IMR-90 (cell line): ENCODE measurements around the gene APOB. TPM values are rescaled to one million over a fixed set of nuclear protein-coding genes. Genes with fewer than 3 reads are reported as not detected.

ENCODE experiments used
- ATAC-seq: fragments of 200-7000 bp; cut with Tn5 transposase; 2 replicates; pipeline ENCODE4 v1.9.1; 2020; ENCODE audit warnings: low read depth, mild to moderate bottlenecking, moderate library complexity
- BruUV-seq: library from RNA; stranded (reverse); fragments of 400-500 nt; replicated peaks from 2 replicates; lab custom pipeline; 2021; lab: Mats Ljungman, UMichigan
- CTCF ChIA-PET: fragments of 300-600 bp; formaldehyde crosslinking; extraction: SDS; loops from one replicate; lab custom pipeline; 2021; ENCODE audit warnings: antibody characterized with exemption; lab: Yijun Ruan, JAX
- POLR2A ChIA-PET: fragments of 300-600 bp; sonication (Branson Sonifier 250); formaldehyde crosslinking; loops from one replicate; lab custom pipeline; 2022; ENCODE audit warnings: antibody characterized with exemption; ENCODE audit not compliant: unreplicated experiment; lab: Charles Lee
- DNase-seq: peaks from one replicate; pipeline ENCODE4 v3.0.0; 2013
- H2AFZ ChIP-seq: replicated peaks from 2 replicates; pipeline ENCODE3; 2013; ENCODE audit warnings: low read length, mild to moderate bottlenecking; ENCODE audit not compliant: poor library complexity
- H2AK5ac ChIP-seq: 2 replicates; pipeline ENCODE4 v1.6.1; 2013; ENCODE audit warnings: low read depth, low read length, inconsistent platforms
- H2AK9ac ChIP-seq: replicated peaks from 2 replicates; pipeline ENCODE3; 2013; ENCODE audit warnings: mild to moderate bottlenecking, low read depth, low read length, moderate library complexity; ENCODE audit not compliant: poor library complexity
- H2BK120ac ChIP-seq: 2 replicates; pipeline ENCODE4 v1.6.1; 2013; ENCODE audit warnings: low read depth, low read length, inconsistent platforms
- H2BK15ac ChIP-seq: 3 replicates; pipeline ENCODE4 v1.6.1; 2013; ENCODE audit warnings: low read depth, low read length, inconsistent platforms
- H2BK20ac ChIP-seq: 2 replicates; pipeline ENCODE4 v1.6.1; 2013; ENCODE audit warnings: low read depth, mild to moderate bottlenecking, inconsistent platforms, low read length, moderate library complexity
- H2BK5ac ChIP-seq: 2 replicates; pipeline ENCODE4 v1.6.1; 2013; ENCODE audit warnings: mild to moderate bottlenecking, low read depth, low read length, inconsistent platforms; ENCODE audit not compliant: poor library complexity, severe bottlenecking
- H3K14ac ChIP-seq: replicated peaks from 2 replicates; pipeline ENCODE4 v1.6.1; 2013; ENCODE audit warnings: low read depth, low read length, inconsistent platforms
- H3K18ac ChIP-seq: 2 replicates; pipeline ENCODE4 v1.6.1; 2013; ENCODE audit warnings: low read depth, low read length, control low read depth
- H3K23ac ChIP-seq: 2 replicates; pipeline ENCODE4 v1.6.1; 2013; ENCODE audit warnings: low read depth, low read length, inconsistent platforms
- H3K27ac ChIP-seq: 2 replicates; pipeline ENCODE4 v1.5.1; 2013; ENCODE audit warnings: mild to moderate bottlenecking, control low read depth, low read length; ENCODE audit not compliant: insufficient read depth
- H3K27me3 ChIP-seq: 2 replicates; pipeline ENCODE4 v1.6.1; 2013; ENCODE audit warnings: low read length; ENCODE audit not compliant: control insufficient read depth, insufficient read depth
- H3K36me3 ChIP-seq: 2 replicates; pipeline ENCODE4 v1.6.1; 2013; ENCODE audit warnings: low read length, mixed read lengths; ENCODE audit not compliant: control insufficient read depth, insufficient read depth
- H3K4ac ChIP-seq: 2 replicates; pipeline ENCODE4 v1.6.1; 2013; ENCODE audit warnings: low read depth, low read length, inconsistent platforms
- H3K4me1 ChIP-seq: 2 replicates; pipeline ENCODE4 v1.6.1; 2013; ENCODE audit warnings: low read length, mixed read lengths; ENCODE audit not compliant: control insufficient read depth, insufficient read depth
- H3K4me2 ChIP-seq: 2 replicates; pipeline ENCODE4 v1.6.1; 2013; ENCODE audit warnings: low read depth, mild to moderate bottlenecking, control low read depth, low read length, moderate library complexity
- H3K4me3 ChIP-seq: 2 replicates; pipeline ENCODE4 v1.5.1; 2013; ENCODE audit warnings: low read depth, mild to moderate bottlenecking, control low read depth, low read length, moderate library complexity; ENCODE audit not compliant: insufficient read depth
- H3K56ac ChIP-seq: 2 replicates; pipeline ENCODE4 v1.6.1; 2013; ENCODE audit warnings: low read length, inconsistent platforms; ENCODE audit not compliant: insufficient read depth; ENCODE audit errors: extremely low read depth
- H3K79me1 ChIP-seq, 2 experiments: 2 replicates each; pipeline ENCODE4 v1.6.1; 2013; ENCODE audit warnings: low read length in 2 of 2, inconsistent platforms in 1 of 2, low read depth in 1 of 2
- H3K9ac ChIP-seq: 2 replicates; pipeline ENCODE4 v1.6.1; 2013; ENCODE audit warnings: low read depth, low read length, control low read depth
- H3K9me1 ChIP-seq: 2 replicates; pipeline ENCODE4 v1.6.1; 2013; ENCODE audit warnings: low read length, inconsistent platforms; ENCODE audit not compliant: insufficient read depth
- H3K9me3 ChIP-seq: 2 replicates; pipeline ENCODE4 v1.6.1; 2013; ENCODE audit warnings: low read length; ENCODE audit not compliant: control insufficient read depth, insufficient read depth
- H4K20me1 ChIP-seq: 2 replicates; pipeline ENCODE4 v1.6.1; 2013; ENCODE audit warnings: low read length, inconsistent platforms; ENCODE audit not compliant: insufficient read depth
- H4K5ac ChIP-seq: 2 replicates; pipeline ENCODE4 v1.6.1; 2013; ENCODE audit warnings: mild to moderate bottlenecking, low read depth, low read length, control low read depth
- H4K8ac ChIP-seq, 2 experiments: 2 replicates each; pipeline ENCODE4 v1.6.1; 2013; ENCODE audit warnings: low read depth in 2 of 2, low read length in 2 of 2, control low read depth in 1 of 2, inconsistent platforms in 1 of 2
- H4K91ac ChIP-seq: 2 replicates; pipeline ENCODE4 v1.6.1; 2013; ENCODE audit warnings: low read depth, low read length, inconsistent platforms; ENCODE audit not compliant: insufficient read depth
- BHLHE40 ChIP-seq: fragments of 150-350 bp; IDR thresholded peaks from 2 replicates; pipeline ENCODE4 v1.6.1; 2016; ENCODE audit warnings: mild to moderate bottlenecking, low read depth, low read length
- CEBPB ChIP-seq: IDR thresholded peaks from 2 replicates; pipeline ENCODE4 v1.6.1; 2012; ENCODE audit warnings: low read depth, low read length, improper control_type of control experiment
- CHD1 ChIP-seq: IDR thresholded peaks from 2 replicates; pipeline ENCODE4 v1.6.1; 2012; ENCODE audit warnings: low read depth, low read length, improper control_type of control experiment
- CTCF ChIP-seq: conservative IDR thresholded peaks from 2 replicates; pipeline ENCODE4 v1.5.1; 2012; ENCODE audit warnings: mild to moderate bottlenecking, low read depth, low read length, improper control_type of control experiment
- FOS ChIP-seq: fragments of 150-350 bp; IDR thresholded peaks from 2 replicates; pipeline ENCODE4 v1.6.1; 2016; ENCODE audit warnings: low read depth, low read length
- MAZ ChIP-seq: IDR thresholded peaks from 2 replicates; pipeline ENCODE4 v1.6.1; 2012; ENCODE audit warnings: low read depth, mild to moderate bottlenecking, low read length, improper control_type of control experiment, moderate library complexity, borderline replicate concordance
- MXI1 ChIP-seq: IDR thresholded peaks from 2 replicates; pipeline ENCODE4 v1.6.1; 2012; ENCODE audit warnings: low read depth, mild to moderate bottlenecking, low read length, moderate library complexity, borderline replicate concordance
- NFE2L2 ChIP-seq: fragments of 150-350 bp; IDR thresholded peaks from 2 replicates; pipeline ENCODE4 v1.6.1; 2016; ENCODE audit warnings: low read depth, mild to moderate bottlenecking, low read length
- POLR2A ChIP-seq: IDR thresholded peaks from 2 replicates; pipeline ENCODE4 v1.6.1; 2012; ENCODE audit warnings: mild to moderate bottlenecking, low read depth, low read length
- RCOR1 ChIP-seq: IDR thresholded peaks from 2 replicates; pipeline ENCODE4 v1.6.1; 2012; ENCODE audit warnings: mild to moderate bottlenecking, low read length, improper control_type of control experiment; ENCODE audit not compliant: insufficient replicate concordance
- SMC3 ChIP-seq: fragments of 150-350 bp; IDR thresholded peaks from 2 replicates; pipeline ENCODE4 v1.6.1; 2016; ENCODE audit warnings: low read depth, mild to moderate bottlenecking, antibody characterized with exemption, low read length, moderate library complexity
- USF2 ChIP-seq: fragments of 150-350 bp; IDR thresholded peaks from 2 replicates; pipeline ENCODE4 v1.6.1; 2017; ENCODE audit warnings: mild to moderate bottlenecking, antibody characterized with exemption, low read length, low read depth
- WGBS, 2 experiments: methylation state at CpG; one replicate each; pipeline versions ENCODE4 v1.1.5 to v1.1.7; 2013; ENCODE audit warnings: missing lambda C conversion rate in 2 of 2; ENCODE audit not compliant: insufficient read length in 1 of 2; ENCODE audit errors: extremely low coverage in 2 of 2; 5-methylcytosine and 5-hydroxymethylcytosine counted together
- dilution Hi-C: fragments of 300-500 bp; cut with HindIII; formaldehyde crosslinking; loops from one replicate; pipeline ENCODE4 v1.14.3; 2018; ENCODE audit warnings: low sequenced_read_pairs; ENCODE audit not compliant: unreplicated experiment
- in situ Hi-C: fragments of 300-500 bp; cut with MboI; formaldehyde crosslinking; loops from 3 replicates; pipeline ENCODE4 v1.14.3; 2019; ENCODE audit warnings: low sequenced_read_pairs, inconsistent platforms, mixed read lengths
- intact Hi-C: fragments of 100-400 bp; cut with micrococcal nuclease; formaldehyde crosslinking; loops from 2 replicates; pipeline ENCODE4 v1.10.0; 2022
- polyA plus RNA-seq, 3 experiments: library from polyadenylated mRNA; depleted of rRNA; stranded (reverse); fragments of >200 nt; gene quantifications; 2 replicates each; pipeline ENCODE4 v1.2.3, GENCODE V29; 2012; ENCODE audit warnings: low replicate concordance in 1 of 3
- total RNA-seq: library from RNA; depleted of rRNA; stranded (reverse); fragments of >200 nt; gene quantifications from 2 replicates; pipeline ENCODE4 v1.2.3, GENCODE V29; 2012

Gene APOB
- total and polyA plus RNA-seq, 2 of the 4 experiments (the other 2 are of a cell fraction), result under 0.01 TPM; not detected in 1

- Histone ChIP-seq H2BK120ac (no peak overlapping the region), H3K4me3 (no peak overlapping the region), H3K9me3 (no peaks in the 10 kb centered on the region), H3K14ac (no peak overlapping the region), H3K9me1 (no peaks in the 10 kb centered on the region), H3K27me3 (no peaks in the 10 kb centered on the region), H4K8ac (no peak overlapping the region), H2BK20ac (no peak overlapping the region), H4K5ac (no peak overlapping the region), H3K4me2 (no peak overlapping the region), H2AK9ac (no peak overlapping the region), H3K18ac (no peak overlapping the region), H2BK5ac (no peak overlapping the region), H4K20me1 (no peaks in the 10 kb centered on the region), H3K23ac (no peak overlapping the region), H3K56ac (no peak overlapping the region), H2BK15ac (no peak overlapping the region), H2AK5ac (no peak overlapping the region), H3K4ac (no peak overlapping the region), H3K27ac (no peak overlapping the region), H3K36me3 (no peaks in the 10 kb centered on the region), H4K91ac (no peak overlapping the region), H3K79me1 (no peaks in the 10 kb centered on the region), H3K9ac (no peak overlapping the region), H3K4me1 (no peaks in the 10 kb centered on the region), H2AFZ (no peak overlapping the region)
- ATAC-seq (no peak), DNase-seq (no peak)
- TF ChIP-seq MAZ, result no peak
- TF ChIP-seq MXI1, result no peak
- TF ChIP-seq CEBPB, result no peak
- TF ChIP-seq BHLHE40, result no peak
- TF ChIP-seq NFE2L2, result no peak
- TF ChIP-seq RCOR1, result no peak
- TF ChIP-seq POLR2A, result no peak
- TF ChIP-seq FOS, result no peak
- no peak for TF ChIP-seq CTCF
- TF ChIP-seq SMC3, result no peak
- TF ChIP-seq USF2, result no peak
- TF ChIP-seq CHD1, result no peak
- no TSS peak for BruUV-seq
- ChIA-PET POLR2A (no interaction called here), CTCF (interaction anchor here (0.6 kb wide), 1 partner anchor 137 kb away, joined by 3 read pairs; no protein-coding TSS in a partner anchor)
- no CpG with 5 or more reads among the region's 8 CpGs for WGBS, 2 experiments
- intact Hi-C loops, result no loop called here
- in situ Hi-C loops, result no loop called here
- dilution Hi-C loops, result no loop called here
These were observed 36.5 kb downstream of the APOB start for GRCh38 chr2:21007129-21008013.
